ENCODE data around the gene PLAC9.
"Not testable (repeated sequence)": the region's sequence is repeated elsewhere in the genome, so short reads cannot be mapped to it uniquely, and the experiment has no call there.

The PLAC9 gene

GRCh38 chr10:80132299-80133139 is at the start of gene PLAC9:
Gene PLAC9 (plus strand): TSS chr10:80132730. CDS start chr10:80132763, 33 bp downstream.
- no peak for DNase-seq

GRCh38 chr10:80090121-80090520 is 42.4 kb upstream of the PLAC9 start:
- peak; percentile 22 for DNase-seq

- no peak for DNase-seq
Measured at GRCh38 chr10:80094231-80094630, 38.3 kb upstream of the PLAC9 start.

- DNase-seq = not testable (repeated sequence)
Measured at GRCh38 chr10:80098272-80098671, 34.3 kb upstream of the PLAC9 start.

GRCh38 chr10:80099295-80099694 is 33.2 kb upstream of the PLAC9 start:
- DNase-seq = not testable (repeated sequence)

GRCh38 chr10:80100116-80100515 is 32.4 kb upstream of the PLAC9 start:
- DNase-seq = no peak

GRCh38 chr10:80100861-80101695 is 31.5 kb upstream of the PLAC9 start:
- DNase-seq = no peak

- no peak for DNase-seq
Measured at GRCh38 chr10:80104066-80104926, 28.2 kb upstream of the PLAC9 start.

- DNase-seq = no peak
Measured at GRCh38 chr10:80108576-80109239, 23.8 kb upstream of the PLAC9 start.

GRCh38 chr10:80110986-80111385 is 21.5 kb upstream of the PLAC9 start:
- no peak for DNase-seq

GRCh38 chr10:80118669-80119068 is 13.9 kb upstream of the PLAC9 start:
- DNase-seq = no peak

GRCh38 chr10:80122110-80122710 is 10.3 kb upstream of the PLAC9 start:
- DNase-seq = no peak

- DNase-seq = no peak
Measured at GRCh38 chr10:80122746-80123145, 9.8 kb upstream of the PLAC9 start.

GRCh38 chr10:80126876-80127275 is 5.7 kb upstream of the PLAC9 start:
- DNase-seq = no peak

GRCh38 chr10:80131499-80131901 is 1.0 kb upstream of the PLAC9 start:
- DNase-seq = no peak

- no peak for DNase-seq
Measured at GRCh38 chr10:80133206-80133605, 676 bp downstream of the PLAC9 start.

- not testable (repeated sequence) for DNase-seq
Measured at GRCh38 chr10:80133687-80134086, 1.2 kb downstream of the PLAC9 start.

- no peak for DNase-seq
Measured at GRCh38 chr10:80136134-80136571, 3.6 kb downstream of the PLAC9 start.

GRCh38 chr10:80137031-80137862 is 4.7 kb downstream of the PLAC9 start:
- DNase-seq = no peak

GRCh38 chr10:80137920-80138319 is 5.4 kb downstream of the PLAC9 start:
- no peak for DNase-seq

GRCh38 chr10:80139265-80139664 is 6.7 kb downstream of the PLAC9 start:
- no peak for DNase-seq

All from NCI-H1092 treated with DMSO at 0.1 percent for 48 hours (cell line).